IMR-90 (cell line): Measurements from ENCODE around the gene VPS41. TPM values are rescaled to one million over a fixed set of nuclear protein-coding genes. Genes with fewer than 3 reads are reported as not detected.

Experiments used
- ATAC-seq: fragments of 200-7000 bp; cut with Tn5 transposase; 2 replicates; pipeline ENCODE4 v1.9.1; 2020; ENCODE audit warnings: low read depth, mild to moderate bottlenecking, moderate library complexity
- BruUV-seq: library from RNA; stranded (reverse); fragments of 400-500 nt; replicated peaks from 2 replicates; lab custom pipeline; 2021; lab: Mats Ljungman, UMichigan
- CTCF ChIA-PET: fragments of 300-600 bp; formaldehyde crosslinking; extraction: SDS; loops from one replicate; lab custom pipeline; 2021; ENCODE audit warnings: antibody characterized with exemption; lab: Yijun Ruan, JAX
- POLR2A ChIA-PET: fragments of 300-600 bp; sonication (Branson Sonifier 250); formaldehyde crosslinking; loops from one replicate; lab custom pipeline; 2022; ENCODE audit warnings: antibody characterized with exemption; ENCODE audit not compliant: unreplicated experiment; lab: Charles Lee
- DNase-seq: peaks from one replicate; pipeline ENCODE4 v3.0.0; 2013
- H2AFZ ChIP-seq: replicated peaks from 2 replicates; pipeline ENCODE3; 2013; ENCODE audit warnings: low read length, mild to moderate bottlenecking; ENCODE audit not compliant: poor library complexity
- H2AK5ac ChIP-seq: 2 replicates; pipeline ENCODE4 v1.6.1; 2013; ENCODE audit warnings: low read depth, low read length, inconsistent platforms
- H2AK9ac ChIP-seq: replicated peaks from 2 replicates; pipeline ENCODE3; 2013; ENCODE audit warnings: mild to moderate bottlenecking, low read depth, low read length, moderate library complexity; ENCODE audit not compliant: poor library complexity
- H2BK120ac ChIP-seq: 2 replicates; pipeline ENCODE4 v1.6.1; 2013; ENCODE audit warnings: low read depth, low read length, inconsistent platforms
- H2BK15ac ChIP-seq: 3 replicates; pipeline ENCODE4 v1.6.1; 2013; ENCODE audit warnings: low read depth, low read length, inconsistent platforms
- H2BK20ac ChIP-seq: 2 replicates; pipeline ENCODE4 v1.6.1; 2013; ENCODE audit warnings: low read depth, mild to moderate bottlenecking, inconsistent platforms, low read length, moderate library complexity
- H2BK5ac ChIP-seq: 2 replicates; pipeline ENCODE4 v1.6.1; 2013; ENCODE audit warnings: mild to moderate bottlenecking, low read depth, low read length, inconsistent platforms; ENCODE audit not compliant: poor library complexity, severe bottlenecking
- H3K14ac ChIP-seq: replicated peaks from 2 replicates; pipeline ENCODE4 v1.6.1; 2013; ENCODE audit warnings: low read depth, low read length, inconsistent platforms
- H3K18ac ChIP-seq: 2 replicates; pipeline ENCODE4 v1.6.1; 2013; ENCODE audit warnings: low read depth, low read length, control low read depth
- H3K23ac ChIP-seq: 2 replicates; pipeline ENCODE4 v1.6.1; 2013; ENCODE audit warnings: low read depth, low read length, inconsistent platforms
- H3K27ac ChIP-seq: 2 replicates; pipeline ENCODE4 v1.5.1; 2013; ENCODE audit warnings: mild to moderate bottlenecking, control low read depth, low read length; ENCODE audit not compliant: insufficient read depth
- H3K27me3 ChIP-seq: 2 replicates; pipeline ENCODE4 v1.6.1; 2013; ENCODE audit warnings: low read length; ENCODE audit not compliant: control insufficient read depth, insufficient read depth
- H3K36me3 ChIP-seq: 2 replicates; pipeline ENCODE4 v1.6.1; 2013; ENCODE audit warnings: low read length, mixed read lengths; ENCODE audit not compliant: control insufficient read depth, insufficient read depth
- H3K4ac ChIP-seq: 2 replicates; pipeline ENCODE4 v1.6.1; 2013; ENCODE audit warnings: low read depth, low read length, inconsistent platforms
- H3K4me1 ChIP-seq: 2 replicates; pipeline ENCODE4 v1.6.1; 2013; ENCODE audit warnings: low read length, mixed read lengths; ENCODE audit not compliant: control insufficient read depth, insufficient read depth
- H3K4me2 ChIP-seq: 2 replicates; pipeline ENCODE4 v1.6.1; 2013; ENCODE audit warnings: low read depth, mild to moderate bottlenecking, control low read depth, low read length, moderate library complexity
- H3K4me3 ChIP-seq: 2 replicates; pipeline ENCODE4 v1.5.1; 2013; ENCODE audit warnings: low read depth, mild to moderate bottlenecking, control low read depth, low read length, moderate library complexity; ENCODE audit not compliant: insufficient read depth
- H3K56ac ChIP-seq: 2 replicates; pipeline ENCODE4 v1.6.1; 2013; ENCODE audit warnings: low read length, inconsistent platforms; ENCODE audit not compliant: insufficient read depth; ENCODE audit errors: extremely low read depth
- H3K79me1 ChIP-seq, 2 experiments: 2 replicates each; pipeline ENCODE4 v1.6.1; 2013; ENCODE audit warnings: low read length in 2 of 2, inconsistent platforms in 1 of 2, low read depth in 1 of 2
- H3K9ac ChIP-seq: 2 replicates; pipeline ENCODE4 v1.6.1; 2013; ENCODE audit warnings: low read depth, low read length, control low read depth
- H3K9me1 ChIP-seq: 2 replicates; pipeline ENCODE4 v1.6.1; 2013; ENCODE audit warnings: low read length, inconsistent platforms; ENCODE audit not compliant: insufficient read depth
- H3K9me3 ChIP-seq: 2 replicates; pipeline ENCODE4 v1.6.1; 2013; ENCODE audit warnings: low read length; ENCODE audit not compliant: control insufficient read depth, insufficient read depth
- H4K20me1 ChIP-seq: 2 replicates; pipeline ENCODE4 v1.6.1; 2013; ENCODE audit warnings: low read length, inconsistent platforms; ENCODE audit not compliant: insufficient read depth
- H4K5ac ChIP-seq: 2 replicates; pipeline ENCODE4 v1.6.1; 2013; ENCODE audit warnings: mild to moderate bottlenecking, low read depth, low read length, control low read depth
- H4K8ac ChIP-seq, 2 experiments: 2 replicates each; pipeline ENCODE4 v1.6.1; 2013; ENCODE audit warnings: low read depth in 2 of 2, low read length in 2 of 2, control low read depth in 1 of 2, inconsistent platforms in 1 of 2
- H4K91ac ChIP-seq: 2 replicates; pipeline ENCODE4 v1.6.1; 2013; ENCODE audit warnings: low read depth, low read length, inconsistent platforms; ENCODE audit not compliant: insufficient read depth
- BHLHE40 ChIP-seq: fragments of 150-350 bp; IDR thresholded peaks from 2 replicates; pipeline ENCODE4 v1.6.1; 2016; ENCODE audit warnings: mild to moderate bottlenecking, low read depth, low read length
- CEBPB ChIP-seq: IDR thresholded peaks from 2 replicates; pipeline ENCODE4 v1.6.1; 2012; ENCODE audit warnings: low read depth, low read length, improper control_type of control experiment
- CHD1 ChIP-seq: IDR thresholded peaks from 2 replicates; pipeline ENCODE4 v1.6.1; 2012; ENCODE audit warnings: low read depth, low read length, improper control_type of control experiment
- CTCF ChIP-seq: conservative IDR thresholded peaks from 2 replicates; pipeline ENCODE4 v1.5.1; 2012; ENCODE audit warnings: mild to moderate bottlenecking, low read depth, low read length, improper control_type of control experiment
- ELK1 ChIP-seq: fragments of 150-350 bp; IDR thresholded peaks from 2 replicates; pipeline ENCODE4 v1.6.1; 2016; ENCODE audit warnings: low read depth, mild to moderate bottlenecking, low read length, moderate library complexity, borderline replicate concordance
- FOS ChIP-seq: fragments of 150-350 bp; IDR thresholded peaks from 2 replicates; pipeline ENCODE4 v1.6.1; 2016; ENCODE audit warnings: low read depth, low read length
- MAFK ChIP-seq: IDR thresholded peaks from 2 replicates; pipeline ENCODE4 v1.6.1; 2012; ENCODE audit warnings: low read depth, low read length, improper control_type of control experiment
- MAZ ChIP-seq: IDR thresholded peaks from 2 replicates; pipeline ENCODE4 v1.6.1; 2012; ENCODE audit warnings: low read depth, mild to moderate bottlenecking, low read length, improper control_type of control experiment, moderate library complexity, borderline replicate concordance
- MXI1 ChIP-seq: IDR thresholded peaks from 2 replicates; pipeline ENCODE4 v1.6.1; 2012; ENCODE audit warnings: low read depth, mild to moderate bottlenecking, low read length, moderate library complexity, borderline replicate concordance
- NFE2L2 ChIP-seq: fragments of 150-350 bp; IDR thresholded peaks from 2 replicates; pipeline ENCODE4 v1.6.1; 2016; ENCODE audit warnings: low read depth, mild to moderate bottlenecking, low read length
- POLR2A ChIP-seq: IDR thresholded peaks from 2 replicates; pipeline ENCODE4 v1.6.1; 2012; ENCODE audit warnings: mild to moderate bottlenecking, low read depth, low read length
- RAD21 ChIP-seq: IDR thresholded peaks from 2 replicates; pipeline ENCODE4 v1.6.1; 2012; ENCODE audit warnings: low read length, improper control_type of control experiment
- RCOR1 ChIP-seq: IDR thresholded peaks from 2 replicates; pipeline ENCODE4 v1.6.1; 2012; ENCODE audit warnings: mild to moderate bottlenecking, low read length, improper control_type of control experiment; ENCODE audit not compliant: insufficient replicate concordance
- RFX5 ChIP-seq: IDR thresholded peaks from 2 replicates; pipeline ENCODE4 v1.8.0; 2012; ENCODE audit warnings: low read depth, mild to moderate bottlenecking, low read length, moderate library complexity
- SMC3 ChIP-seq: fragments of 150-350 bp; IDR thresholded peaks from 2 replicates; pipeline ENCODE4 v1.6.1; 2016; ENCODE audit warnings: low read depth, mild to moderate bottlenecking, antibody characterized with exemption, low read length, moderate library complexity
- USF2 ChIP-seq: fragments of 150-350 bp; IDR thresholded peaks from 2 replicates; pipeline ENCODE4 v1.6.1; 2017; ENCODE audit warnings: mild to moderate bottlenecking, antibody characterized with exemption, low read length, low read depth
- WGBS, 2 experiments: methylation state at CpG; one replicate each; pipeline versions ENCODE4 v1.1.5 to v1.1.7; 2013; ENCODE audit warnings: missing lambda C conversion rate in 2 of 2; ENCODE audit not compliant: insufficient read length in 1 of 2; ENCODE audit errors: extremely low coverage in 2 of 2; 5-methylcytosine and 5-hydroxymethylcytosine counted together
- dilution Hi-C: fragments of 300-500 bp; cut with HindIII; formaldehyde crosslinking; loops from one replicate; pipeline ENCODE4 v1.14.3; 2018; ENCODE audit warnings: low sequenced_read_pairs; ENCODE audit not compliant: unreplicated experiment
- in situ Hi-C: fragments of 300-500 bp; cut with MboI; formaldehyde crosslinking; loops from 3 replicates; pipeline ENCODE4 v1.14.3; 2019; ENCODE audit warnings: low sequenced_read_pairs, inconsistent platforms, mixed read lengths
- intact Hi-C: fragments of 100-400 bp; cut with micrococcal nuclease; formaldehyde crosslinking; loops from 2 replicates; pipeline ENCODE4 v1.10.0; 2022
- polyA plus RNA-seq, 3 experiments: library from polyadenylated mRNA; depleted of rRNA; stranded (reverse); fragments of >200 nt; gene quantifications; 2 replicates each; pipeline ENCODE4 v1.2.3, GENCODE V29; 2012; ENCODE audit warnings: low replicate concordance in 1 of 3
- total RNA-seq: library from RNA; depleted of rRNA; stranded (reverse); fragments of >200 nt; gene quantifications from 2 replicates; pipeline ENCODE4 v1.2.3, GENCODE V29; 2012

The VPS41 gene
- total and polyA plus RNA-seq, 2 of the 4 experiments (the other 2 are of a cell fraction): 16.0 to 28.0 TPM

DNA sequence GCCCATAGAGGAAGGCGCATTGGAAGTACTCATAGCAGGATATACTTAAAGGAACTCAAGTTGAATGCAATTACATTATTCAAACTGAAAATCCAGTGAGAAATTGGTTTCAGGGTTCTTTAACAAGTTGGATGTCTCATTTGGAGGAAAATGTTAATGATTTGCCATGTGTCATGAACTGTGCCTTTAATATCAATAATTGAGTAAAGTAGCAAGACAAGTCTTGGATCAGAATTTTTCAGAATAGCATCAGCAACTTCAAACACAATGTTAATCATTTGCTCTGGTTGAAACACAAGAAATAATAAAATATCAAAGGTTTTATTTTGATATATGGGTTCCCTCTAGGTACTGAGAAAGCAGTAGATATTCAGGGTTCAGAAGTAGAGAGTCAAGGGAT, 44.2 kb upstream of the VPS41 start:
- no peak for ATAC-seq
- H4K91ac ChIP-seq: no peak overlapping the region
- H3K79me1 ChIP-seq: no peaks in the 10 kb centered on the region
- DNase-seq: no peak
- in situ Hi-C loops (no loop called here), dilution Hi-C loops (no loop called here), intact Hi-C loops (no loop called here)
- no peak overlapping the region for H2AFZ ChIP-seq
- no peak overlapping the region for H3K27ac ChIP-seq
- no TSS peak for BruUV-seq
- no peak overlapping the region for H3K9ac ChIP-seq
- TF ChIP-seq BHLHE40 (no peak), CHD1 (no peak), FOS (no peak), CEBPB (no peak), POLR2A (no peak), NFE2L2 (no peak), USF2 (no peak), CTCF (no peak), MAFK (no peak), SMC3 (no peak), RAD21 (no peak), RCOR1 (no peak), MXI1 (no peak), ELK1 (no peak), RFX5 (no peak), MAZ (no peak)
- H3K4me1 ChIP-seq: no peaks in the 10 kb centered on the region
- H3K4ac ChIP-seq: no peak overlapping the region
- H2BK120ac ChIP-seq: no peak overlapping the region
- no peak overlapping the region for H3K14ac ChIP-seq
- H4K5ac ChIP-seq: no peak overlapping the region
- H3K23ac ChIP-seq: no peak overlapping the region
- H3K36me3 ChIP-seq: no peaks in the 10 kb centered on the region
- CTCF ChIA-PET: no interaction called here
- H2BK15ac ChIP-seq: no peak overlapping the region
- H3K4me2 ChIP-seq: no peak overlapping the region
- H2AK9ac ChIP-seq: no peak overlapping the region
- H3K4me3 ChIP-seq: no peak overlapping the region
- no peaks in the 10 kb centered on the region for H3K9me1 ChIP-seq
- H2BK20ac ChIP-seq: no peak overlapping the region
- POLR2A ChIA-PET: interaction anchor here (0.6 kb wide), 1 partner anchor 17 kb away, joined by 5 read pairs; no protein-coding TSS in a partner anchor
- H3K56ac ChIP-seq: no peak overlapping the region
- H4K8ac ChIP-seq: no peak overlapping the region
- H3K27me3 ChIP-seq: no peaks in the 10 kb centered on the region
- no peaks in the 10 kb centered on the region for H4K20me1 ChIP-seq
- no CpG with 5 or more reads among the region's 1 CpG for WGBS, 2 experiments
- H2AK5ac ChIP-seq: no peak overlapping the region
- H3K9me3 ChIP-seq: no peaks in the 10 kb centered on the region
- H3K18ac ChIP-seq: no peak overlapping the region
- no peak overlapping the region for H2BK5ac ChIP-seq
